Measurements from ENCODE around the gene FGF18.
A peak's percentile ranks its signal among the peaks of the same experiment; 100 is the strongest.

Gene FGF18

DNA sequence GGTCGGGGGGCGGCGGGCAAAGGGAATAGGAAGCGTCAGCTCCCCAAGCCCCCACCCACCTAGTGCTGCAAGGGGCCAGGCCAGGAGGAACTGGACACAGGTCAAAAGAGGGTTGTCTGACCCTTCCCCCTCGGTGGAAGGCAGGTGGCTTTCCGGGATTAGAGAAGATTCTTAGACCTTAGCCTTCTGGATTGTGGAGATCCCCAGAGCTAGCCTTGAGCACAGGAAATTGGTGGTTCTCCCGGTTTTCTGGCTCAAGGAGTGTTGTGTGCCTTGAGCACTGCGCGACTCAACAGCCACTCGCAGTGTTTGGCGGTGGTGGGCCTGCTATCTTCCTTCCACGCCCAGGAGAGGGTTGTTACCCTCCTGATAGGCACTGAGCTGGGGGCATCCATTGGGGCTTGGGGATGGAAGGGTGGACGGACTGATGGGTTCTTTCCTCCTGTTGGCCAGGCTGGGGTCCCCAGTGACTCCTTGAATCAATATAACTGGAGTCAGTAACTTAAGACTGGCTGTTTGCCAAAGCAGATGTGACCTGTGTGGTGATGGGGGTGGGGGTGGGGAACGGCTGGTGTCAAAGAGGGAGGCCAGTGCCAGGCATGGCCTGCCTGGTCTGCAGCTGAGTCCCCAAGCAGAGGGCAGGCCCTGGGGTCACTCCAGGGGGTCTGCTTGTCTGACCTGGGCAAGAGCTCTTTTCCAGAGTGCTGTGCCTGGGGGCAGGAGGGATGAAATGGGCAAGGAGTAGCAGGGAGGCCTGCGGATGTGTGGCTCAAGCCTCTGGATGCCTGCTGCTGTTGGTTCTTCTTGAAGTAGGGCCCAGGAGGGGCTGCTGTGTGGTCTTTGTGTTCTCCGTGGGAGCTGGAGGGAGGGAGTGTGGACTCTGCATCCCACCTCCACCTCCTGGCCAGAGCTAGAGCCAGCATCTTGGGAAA is 2.1 kb downstream of the FGF18 start:
- Histone ChIP-seq H3K36me3 (ENCODE audit: control insufficient read depth in 1 of 2, insufficient read depth in 2 of 2, low read depth in 1 of 2, low read length in 2 of 2) (peaks cover 0 to 2% of the 10 kb centered on the region in 2 experiments), H3K9ac (ENCODE audit: low read length) (no peak overlapping the region), H2BK15ac (ENCODE audit: low read depth, poor library complexity, severe bottlenecking) (no peak overlapping the region), H4K91ac (ENCODE audit: low read length) (no peak overlapping the region), H3K9me3 (ENCODE audit: control insufficient read depth, low read length) (no peaks in the 10 kb centered on the region), H3K14ac (ENCODE audit: low read length in 2 of 2) (no peak overlapping the region), H4K8ac (ENCODE audit: low read length) (no peak overlapping the region), H3K27ac (ENCODE audit: low read length, poor library complexity, severe bottlenecking) (no peak overlapping the region), H3K27me3 (ENCODE audit: control insufficient read depth in 1 of 2, insufficient read depth in 1 of 2, low read length in 2 of 2) (peaks cover 0 to 28% of the 10 kb centered on the region in 2 experiments), H3K4me3 (ENCODE audit: insufficient read depth in 1 of 2, low read depth in 1 of 2, low read length in 2 of 2) (peak overlapping the region in 1 of 2 experiments; percentile 64), H3K4me1 (ENCODE audit: control insufficient read depth, insufficient read depth, low read depth, low read length) (peaks cover 37% of the 10 kb centered on the region), H2BK120ac (ENCODE audit: low read depth, low read length) (no peak overlapping the region), H2BK12ac (ENCODE audit: low read length in 2 of 2) (no peak overlapping the region), H2BK5ac (ENCODE audit: low read depth, low read length, poor library complexity, severe bottlenecking) (no peak overlapping the region), H2AFZ (ENCODE audit: low read depth, low read length) (no peak overlapping the region), H3K4me2 (ENCODE audit: low read length, poor library complexity, severe bottlenecking) (no peak overlapping the region), H3K23ac (ENCODE audit: low read length in 2 of 2) (no peak overlapping the region), H3K4ac (ENCODE audit: low read depth in 1 of 2, low read length in 2 of 2) (no peak overlapping the region), H2AK5ac (ENCODE audit: low read length, severe bottlenecking) (no peak overlapping the region), H3K18ac (ENCODE audit: low read depth in 1 of 2, low read length in 2 of 2) (no peak overlapping the region), H3K79me1 (replicated peaks; ENCODE audit: low read length, poor library complexity, severe bottlenecking) (no peaks in the 10 kb centered on the region)
- DNase-seq: no peak
- 73% methylated on average over 13 of the region's 16 CpGs for WGBS

GRCh38 chr5:171422495-171422894 is 3.0 kb downstream of the FGF18 start:
- Histone ChIP-seq H3K9ac (ENCODE audit: low read length) (no peak overlapping the region), H3K4me2 (ENCODE audit: low read length, poor library complexity, severe bottlenecking) (no peak overlapping the region), H3K23ac (ENCODE audit: low read length in 2 of 2) (no peak overlapping the region), H2AK5ac (ENCODE audit: low read length, severe bottlenecking) (no peak overlapping the region), H3K9me3 (ENCODE audit: control insufficient read depth, low read length) (no peaks in the 10 kb centered on the region), H2BK12ac (ENCODE audit: low read length in 2 of 2) (no peak overlapping the region), H3K4me3 (ENCODE audit: insufficient read depth in 1 of 2, low read depth in 1 of 2, low read length in 2 of 2) (no peak overlapping the region), H2BK5ac (ENCODE audit: low read depth, low read length, poor library complexity, severe bottlenecking) (no peak overlapping the region), H2BK15ac (ENCODE audit: low read depth, poor library complexity, severe bottlenecking) (no peak overlapping the region), H3K79me1 (replicated peaks; ENCODE audit: low read length, poor library complexity, severe bottlenecking) (no peaks in the 10 kb centered on the region), H3K18ac (ENCODE audit: low read depth in 1 of 2, low read length in 2 of 2) (no peak overlapping the region), H2BK120ac (ENCODE audit: low read depth, low read length) (no peak overlapping the region), H3K27ac (ENCODE audit: low read length, poor library complexity, severe bottlenecking) (no peak overlapping the region), H3K14ac (ENCODE audit: low read length in 2 of 2) (no peak overlapping the region), H3K36me3 (ENCODE audit: control insufficient read depth in 1 of 2, insufficient read depth in 2 of 2, low read depth in 1 of 2, low read length in 2 of 2) (peaks cover 0 to 2% of the 10 kb centered on the region in 2 experiments), H2AFZ (ENCODE audit: low read depth, low read length) (no peak overlapping the region), H3K4me1 (ENCODE audit: control insufficient read depth, insufficient read depth, low read depth, low read length) (peaks cover 37% of the 10 kb centered on the region), H4K91ac (ENCODE audit: low read length) (no peak overlapping the region), H3K4ac (ENCODE audit: low read depth in 1 of 2, low read length in 2 of 2) (no peak overlapping the region), H4K8ac (ENCODE audit: low read length) (no peak overlapping the region), H3K27me3 (ENCODE audit: control insufficient read depth in 1 of 2, insufficient read depth in 1 of 2, low read length in 2 of 2) (peaks cover 0 to 28% of the 10 kb centered on the region in 2 experiments)
- DNase-seq: no peak
- 97% methylated on average over 2 of the region's 2 CpGs for WGBS

- H3K9ac ChIP-seq (ENCODE audit: low read length): no peak overlapping the region
- H3K27me3 ChIP-seq (ENCODE audit: control insufficient read depth in 1 of 2, insufficient read depth in 1 of 2, low read length in 2 of 2): peaks cover 0 to 28% of the 10 kb centered on the region in 2 experiments
- H3K4me2 ChIP-seq (ENCODE audit: low read length, poor library complexity, severe bottlenecking): no peak overlapping the region
- H4K91ac ChIP-seq (ENCODE audit: low read length): no peak overlapping the region
- H3K23ac ChIP-seq (ENCODE audit: low read length in 2 of 2): no peak overlapping the region
- no peak overlapping the region for H3K4ac ChIP-seq (ENCODE audit: low read depth in 1 of 2, low read length in 2 of 2)
- H3K36me3 ChIP-seq (ENCODE audit: control insufficient read depth in 1 of 2, insufficient read depth in 2 of 2, low read depth in 1 of 2, low read length in 2 of 2): peaks cover 0 to 2% of the 10 kb centered on the region in 2 experiments
- no peak overlapping the region for H2BK15ac ChIP-seq (ENCODE audit: low read depth, poor library complexity, severe bottlenecking)
- no peaks in the 10 kb centered on the region for H3K9me3 ChIP-seq (ENCODE audit: control insufficient read depth, low read length)
- no peak for DNase-seq
- no peak overlapping the region for H4K8ac ChIP-seq (ENCODE audit: low read length)
- H2AFZ ChIP-seq (ENCODE audit: low read depth, low read length): no peak overlapping the region
- H2BK120ac ChIP-seq (ENCODE audit: low read depth, low read length): no peak overlapping the region
- no peak overlapping the region for H2BK12ac ChIP-seq (ENCODE audit: low read length in 2 of 2)
- H3K4me1 ChIP-seq (ENCODE audit: control insufficient read depth, insufficient read depth, low read depth, low read length): peaks cover 37% of the 10 kb centered on the region
- 80% methylated on average over 24 of the region's 26 CpGs for WGBS
- no peak overlapping the region for H3K14ac ChIP-seq (ENCODE audit: low read length in 2 of 2)
- no peak overlapping the region for H3K27ac ChIP-seq (ENCODE audit: low read length, poor library complexity, severe bottlenecking)
- H3K79me1 ChIP-seq (replicated peaks; ENCODE audit: low read length, poor library complexity, severe bottlenecking): no peaks in the 10 kb centered on the region
- no peak overlapping the region for H2BK5ac ChIP-seq (ENCODE audit: low read depth, low read length, poor library complexity, severe bottlenecking)
- no peak overlapping the region for H3K4me3 ChIP-seq (ENCODE audit: insufficient read depth in 1 of 2, low read depth in 1 of 2, low read length in 2 of 2)
- H2AK5ac ChIP-seq (ENCODE audit: low read length, severe bottlenecking): no peak overlapping the region
- no peak overlapping the region for H3K18ac ChIP-seq (ENCODE audit: low read depth in 1 of 2, low read length in 2 of 2)
Observed at GRCh38 chr5:171422902-171423663, 3.6 kb downstream of the FGF18 start.

DNA sequence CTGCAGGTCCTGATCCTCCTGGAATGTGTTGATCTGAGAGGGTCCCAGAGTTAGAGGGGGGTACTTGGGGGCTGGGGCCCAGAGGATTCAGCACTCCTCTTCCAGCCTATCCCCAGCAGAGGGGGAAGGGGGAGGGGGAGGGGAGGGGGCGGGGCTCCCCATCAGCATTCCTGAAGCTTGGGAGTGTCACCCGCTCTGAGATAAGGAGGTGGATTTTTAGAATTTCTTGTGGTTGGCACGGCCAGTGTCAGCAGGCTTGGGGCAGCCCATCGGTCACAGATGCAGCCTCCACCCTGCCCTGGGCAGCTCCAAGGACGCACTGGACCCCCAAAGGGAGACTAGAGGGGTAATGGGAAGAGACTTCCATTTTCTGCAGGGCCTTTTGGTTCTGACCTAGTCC is 5.3 kb downstream of the FGF18 start:
- Histone ChIP-seq H4K8ac (ENCODE audit: low read length) (no peak overlapping the region), H3K4me1 (ENCODE audit: control insufficient read depth, insufficient read depth, low read depth, low read length) (peaks cover 24% of the 10 kb centered on the region), H3K79me1 (replicated peaks; ENCODE audit: low read length, poor library complexity, severe bottlenecking) (no peaks in the 10 kb centered on the region), H3K23ac (ENCODE audit: low read length in 2 of 2) (no peak overlapping the region), H3K36me3 (ENCODE audit: control insufficient read depth in 1 of 2, insufficient read depth in 2 of 2, low read depth in 1 of 2, low read length in 2 of 2) (peaks cover 0 to 2% of the 10 kb centered on the region in 2 experiments), H2BK5ac (ENCODE audit: low read depth, low read length, poor library complexity, severe bottlenecking) (no peak overlapping the region), H3K18ac (ENCODE audit: low read depth in 1 of 2, low read length in 2 of 2) (no peak overlapping the region), H3K9ac (ENCODE audit: low read length) (no peak overlapping the region), H3K9me3 (ENCODE audit: control insufficient read depth, low read length) (no peaks in the 10 kb centered on the region), H3K27me3 (ENCODE audit: control insufficient read depth in 1 of 2, insufficient read depth in 1 of 2, low read length in 2 of 2) (peaks cover 0 to 28% of the 10 kb centered on the region in 2 experiments), H2BK15ac (ENCODE audit: low read depth, poor library complexity, severe bottlenecking) (no peak overlapping the region), H3K4me2 (ENCODE audit: low read length, poor library complexity, severe bottlenecking) (no peak overlapping the region), H2BK120ac (ENCODE audit: low read depth, low read length) (no peak overlapping the region), H4K91ac (ENCODE audit: low read length) (no peak overlapping the region), H3K4me3 (ENCODE audit: insufficient read depth in 1 of 2, low read depth in 1 of 2, low read length in 2 of 2) (no peak overlapping the region), H2BK12ac (ENCODE audit: low read length in 2 of 2) (no peak overlapping the region), H2AFZ (ENCODE audit: low read depth, low read length) (no peak overlapping the region), H2AK5ac (ENCODE audit: low read length, severe bottlenecking) (no peak overlapping the region), H3K14ac (ENCODE audit: low read length in 2 of 2) (no peak overlapping the region), H3K4ac (ENCODE audit: low read depth in 1 of 2, low read length in 2 of 2) (no peak overlapping the region), H3K27ac (ENCODE audit: low read length, poor library complexity, severe bottlenecking) (no peak overlapping the region)
- DNase-seq: no peak
- WGBS: 53% methylated on average over 4 of the region's 5 CpGs

Measured in mesenchymal stem cell (in vitro differentiated cells and primary cell).